IMR-90 (cell line): Measurements from ENCODE around the gene COL9A2. TPM values are rescaled to one million over a fixed set of nuclear protein-coding genes. Genes with fewer than 3 reads are reported as not detected.

ENCODE experiments used
- ATAC-seq: fragments of 200-7000 bp; cut with Tn5 transposase; 2 replicates; pipeline ENCODE4 v1.9.1; 2020; ENCODE audit warnings: low read depth, mild to moderate bottlenecking, moderate library complexity
- BruUV-seq: library from RNA; stranded (reverse); fragments of 400-500 nt; replicated peaks from 2 replicates; lab custom pipeline; 2021; lab: Mats Ljungman, UMichigan
- CTCF ChIA-PET: fragments of 300-600 bp; formaldehyde crosslinking; extraction: SDS; loops from one replicate; lab custom pipeline; 2021; ENCODE audit warnings: antibody characterized with exemption; lab: Yijun Ruan, JAX
- POLR2A ChIA-PET: fragments of 300-600 bp; sonication (Branson Sonifier 250); formaldehyde crosslinking; loops from one replicate; lab custom pipeline; 2022; ENCODE audit warnings: antibody characterized with exemption; ENCODE audit not compliant: unreplicated experiment; lab: Charles Lee
- DNase-seq: peaks from one replicate; pipeline ENCODE4 v3.0.0; 2013
- H2AFZ ChIP-seq: replicated peaks from 2 replicates; pipeline ENCODE3; 2013; ENCODE audit warnings: low read length, mild to moderate bottlenecking; ENCODE audit not compliant: poor library complexity
- H2AK5ac ChIP-seq: 2 replicates; pipeline ENCODE4 v1.6.1; 2013; ENCODE audit warnings: low read depth, low read length, inconsistent platforms
- H2AK9ac ChIP-seq: replicated peaks from 2 replicates; pipeline ENCODE3; 2013; ENCODE audit warnings: mild to moderate bottlenecking, low read depth, low read length, moderate library complexity; ENCODE audit not compliant: poor library complexity
- H2BK120ac ChIP-seq: 2 replicates; pipeline ENCODE4 v1.6.1; 2013; ENCODE audit warnings: low read depth, low read length, inconsistent platforms
- H2BK15ac ChIP-seq: 3 replicates; pipeline ENCODE4 v1.6.1; 2013; ENCODE audit warnings: low read depth, low read length, inconsistent platforms
- H2BK20ac ChIP-seq: 2 replicates; pipeline ENCODE4 v1.6.1; 2013; ENCODE audit warnings: low read depth, mild to moderate bottlenecking, inconsistent platforms, low read length, moderate library complexity
- H2BK5ac ChIP-seq: 2 replicates; pipeline ENCODE4 v1.6.1; 2013; ENCODE audit warnings: mild to moderate bottlenecking, low read depth, low read length, inconsistent platforms; ENCODE audit not compliant: poor library complexity, severe bottlenecking
- H3K14ac ChIP-seq: replicated peaks from 2 replicates; pipeline ENCODE4 v1.6.1; 2013; ENCODE audit warnings: low read depth, low read length, inconsistent platforms
- H3K18ac ChIP-seq: 2 replicates; pipeline ENCODE4 v1.6.1; 2013; ENCODE audit warnings: low read depth, low read length, control low read depth
- H3K23ac ChIP-seq: 2 replicates; pipeline ENCODE4 v1.6.1; 2013; ENCODE audit warnings: low read depth, low read length, inconsistent platforms
- H3K27ac ChIP-seq: 2 replicates; pipeline ENCODE4 v1.5.1; 2013; ENCODE audit warnings: mild to moderate bottlenecking, control low read depth, low read length; ENCODE audit not compliant: insufficient read depth
- H3K27me3 ChIP-seq: 2 replicates; pipeline ENCODE4 v1.6.1; 2013; ENCODE audit warnings: low read length; ENCODE audit not compliant: control insufficient read depth, insufficient read depth
- H3K36me3 ChIP-seq: 2 replicates; pipeline ENCODE4 v1.6.1; 2013; ENCODE audit warnings: low read length, mixed read lengths; ENCODE audit not compliant: control insufficient read depth, insufficient read depth
- H3K4ac ChIP-seq: 2 replicates; pipeline ENCODE4 v1.6.1; 2013; ENCODE audit warnings: low read depth, low read length, inconsistent platforms
- H3K4me1 ChIP-seq: 2 replicates; pipeline ENCODE4 v1.6.1; 2013; ENCODE audit warnings: low read length, mixed read lengths; ENCODE audit not compliant: control insufficient read depth, insufficient read depth
- H3K4me2 ChIP-seq: 2 replicates; pipeline ENCODE4 v1.6.1; 2013; ENCODE audit warnings: low read depth, mild to moderate bottlenecking, control low read depth, low read length, moderate library complexity
- H3K4me3 ChIP-seq: 2 replicates; pipeline ENCODE4 v1.5.1; 2013; ENCODE audit warnings: low read depth, mild to moderate bottlenecking, control low read depth, low read length, moderate library complexity; ENCODE audit not compliant: insufficient read depth
- H3K56ac ChIP-seq: 2 replicates; pipeline ENCODE4 v1.6.1; 2013; ENCODE audit warnings: low read length, inconsistent platforms; ENCODE audit not compliant: insufficient read depth; ENCODE audit errors: extremely low read depth
- H3K79me1 ChIP-seq, 2 experiments: 2 replicates each; pipeline ENCODE4 v1.6.1; 2013; ENCODE audit warnings: low read length in 2 of 2, inconsistent platforms in 1 of 2, low read depth in 1 of 2
- H3K9ac ChIP-seq: 2 replicates; pipeline ENCODE4 v1.6.1; 2013; ENCODE audit warnings: low read depth, low read length, control low read depth
- H3K9me1 ChIP-seq: 2 replicates; pipeline ENCODE4 v1.6.1; 2013; ENCODE audit warnings: low read length, inconsistent platforms; ENCODE audit not compliant: insufficient read depth
- H3K9me3 ChIP-seq: 2 replicates; pipeline ENCODE4 v1.6.1; 2013; ENCODE audit warnings: low read length; ENCODE audit not compliant: control insufficient read depth, insufficient read depth
- H4K20me1 ChIP-seq: 2 replicates; pipeline ENCODE4 v1.6.1; 2013; ENCODE audit warnings: low read length, inconsistent platforms; ENCODE audit not compliant: insufficient read depth
- H4K5ac ChIP-seq: 2 replicates; pipeline ENCODE4 v1.6.1; 2013; ENCODE audit warnings: mild to moderate bottlenecking, low read depth, low read length, control low read depth
- H4K8ac ChIP-seq, 2 experiments: 2 replicates each; pipeline ENCODE4 v1.6.1; 2013; ENCODE audit warnings: low read depth in 2 of 2, low read length in 2 of 2, control low read depth in 1 of 2, inconsistent platforms in 1 of 2
- H4K91ac ChIP-seq: 2 replicates; pipeline ENCODE4 v1.6.1; 2013; ENCODE audit warnings: low read depth, low read length, inconsistent platforms; ENCODE audit not compliant: insufficient read depth
- FOS ChIP-seq: fragments of 150-350 bp; IDR thresholded peaks from 2 replicates; pipeline ENCODE4 v1.6.1; 2016; ENCODE audit warnings: low read depth, low read length
- RCOR1 ChIP-seq: IDR thresholded peaks from 2 replicates; pipeline ENCODE4 v1.6.1; 2012; ENCODE audit warnings: mild to moderate bottlenecking, low read length, improper control_type of control experiment; ENCODE audit not compliant: insufficient replicate concordance
- WGBS, 2 experiments: methylation state at CpG; one replicate each; pipeline versions ENCODE4 v1.1.5 to v1.1.7; 2013; ENCODE audit warnings: missing lambda C conversion rate in 2 of 2; ENCODE audit not compliant: insufficient read length in 1 of 2; ENCODE audit errors: extremely low coverage in 2 of 2; 5-methylcytosine and 5-hydroxymethylcytosine counted together
- dilution Hi-C: fragments of 300-500 bp; cut with HindIII; formaldehyde crosslinking; loops from one replicate; pipeline ENCODE4 v1.14.3; 2018; ENCODE audit warnings: low sequenced_read_pairs; ENCODE audit not compliant: unreplicated experiment
- in situ Hi-C: fragments of 300-500 bp; cut with MboI; formaldehyde crosslinking; loops from 3 replicates; pipeline ENCODE4 v1.14.3; 2019; ENCODE audit warnings: low sequenced_read_pairs, inconsistent platforms, mixed read lengths
- intact Hi-C: fragments of 100-400 bp; cut with micrococcal nuclease; formaldehyde crosslinking; loops from 2 replicates; pipeline ENCODE4 v1.10.0; 2022
- polyA plus RNA-seq, 3 experiments: library from polyadenylated mRNA; depleted of rRNA; stranded (reverse); fragments of >200 nt; gene quantifications; 2 replicates each; pipeline ENCODE4 v1.2.3, GENCODE V29; 2012; ENCODE audit warnings: low replicate concordance in 1 of 3
- total RNA-seq: library from RNA; depleted of rRNA; stranded (reverse); fragments of >200 nt; gene quantifications from 2 replicates; pipeline ENCODE4 v1.2.3, GENCODE V29; 2012
- TF ChIP-seq, protein P1 (sequence below): conservative IDR thresholded peaks from 2 replicates; pipeline ENCODE4 v1.5.1; 2012; ENCODE audit warnings: mild to moderate bottlenecking, low read depth, low read length, improper control_type of control experiment

Gene COL9A2
- total and polyA plus RNA-seq, 2 of the 4 experiments (the other 2 are of a cell fraction): 0.90 to 1.6 TPM

- Histone ChIP-seq H3K36me3 (no peaks in the 10 kb centered on the region), H4K8ac (no peak overlapping the region), H2AK9ac (peak overlapping the region; percentile 29), H2BK20ac (no peak overlapping the region; the same call in 1 of the 2 replicates), H3K4ac (no peak overlapping the region), H2BK120ac (no peak overlapping the region), H3K9me3 (no peaks in the 10 kb centered on the region), H3K56ac (no peak overlapping the region), H3K14ac (no peak overlapping the region), H3K4me2 (no peak overlapping the region), H4K5ac (no peak overlapping the region), H3K23ac (no peak overlapping the region), H3K4me1 (no peaks in the 10 kb centered on the region), H4K91ac (no peak overlapping the region), H3K27me3 (no peaks in the 10 kb centered on the region; the same call in 1 of the 2 replicates), H2BK15ac (no peak overlapping the region), H3K4me3 (no peak overlapping the region), H2AFZ (peak overlapping the region; percentile 63), H3K9me1 (no peaks in the 10 kb centered on the region), H2AK5ac (no peak overlapping the region), H3K79me1 (no peaks in the 10 kb centered on the region), H3K18ac (no peak overlapping the region), H3K27ac (no peak overlapping the region), H3K9ac (no peak overlapping the region), H4K20me1 (no peaks in the 10 kb centered on the region), H2BK5ac (no peak overlapping the region)
- in situ Hi-C loops (no loop called here), intact Hi-C loops (no loop called here), dilution Hi-C loops (no loop called here)
- no TSS peak for BruUV-seq
- DNase-seq (no peak), ATAC-seq (no peak)
- no CpG with 5 or more reads among the region's 1 CpG for WGBS, 2 experiments
- CTCF ChIA-PET: no interaction called here
- POLR2A ChIA-PET: interaction anchor here (0.6 to 0.7 kb wide), 2 partner anchors 15 to 83 kb away, joined by 3 to 4 read pairs; no protein-coding TSS in a partner anchor
- TF ChIP-seq, protein P1, sequence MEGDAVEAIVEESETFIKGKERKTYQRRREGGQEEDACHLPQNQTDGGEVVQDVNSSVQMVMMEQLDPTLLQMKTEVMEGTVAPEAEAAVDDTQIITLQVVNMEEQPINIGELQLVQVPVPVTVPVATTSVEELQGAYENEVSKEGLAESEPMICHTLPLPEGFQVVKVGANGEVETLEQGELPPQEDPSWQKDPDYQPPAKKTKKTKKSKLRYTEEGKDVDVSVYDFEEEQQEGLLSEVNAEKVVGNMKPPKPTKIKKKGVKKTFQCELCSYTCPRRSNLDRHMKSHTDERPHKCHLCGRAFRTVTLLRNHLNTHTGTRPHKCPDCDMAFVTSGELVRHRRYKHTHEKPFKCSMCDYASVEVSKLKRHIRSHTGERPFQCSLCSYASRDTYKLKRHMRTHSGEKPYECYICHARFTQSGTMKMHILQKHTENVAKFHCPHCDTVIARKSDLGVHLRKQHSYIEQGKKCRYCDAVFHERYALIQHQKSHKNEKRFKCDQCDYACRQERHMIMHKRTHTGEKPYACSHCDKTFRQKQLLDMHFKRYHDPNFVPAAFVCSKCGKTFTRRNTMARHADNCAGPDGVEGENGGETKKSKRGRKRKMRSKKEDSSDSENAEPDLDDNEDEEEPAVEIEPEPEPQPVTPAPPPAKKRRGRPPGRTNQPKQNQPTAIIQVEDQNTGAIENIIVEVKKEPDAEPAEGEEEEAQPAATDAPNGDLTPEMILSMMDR: no peak
- TF ChIP-seq FOS (no peak), RCOR1 (no peak)
Measured at GRCh38 chr1:40300249-40300567, 16.9 kb downstream of the COL9A2 start.
